Parathyroid adenoma (tissue), 2 donors: ENCODE results near the gene NAA38.

ENCODE experiments used
- H2AFZ ChIP-seq: fragments of 300-600 bp; sonication (generic); one replicate; pipeline ENCODE4 v1.7.0; 2017; ENCODE audit warnings: antibody characterized with exemption, mild to moderate bottlenecking
- H3K27ac ChIP-seq: fragments of 300-600 bp; sonication (generic); one replicate; pipeline ENCODE4 v1.7.0; 2017
- H3K27me3 ChIP-seq: fragments of 300-600 bp; sonication (generic); one replicate; pipeline ENCODE4 v1.7.0; 2017; ENCODE audit warnings: low read length; ENCODE audit not compliant: control insufficient read depth, insufficient read depth
- H3K36me3 ChIP-seq: fragments of 300-600 bp; sonication (generic); one replicate; pipeline ENCODE4 v1.7.0; 2017; ENCODE audit warnings: low read length; ENCODE audit not compliant: control insufficient read depth, insufficient read depth
- H3K4me1 ChIP-seq: fragments of 300-600 bp; sonication (generic); one replicate; pipeline ENCODE4 v1.7.0; 2017; ENCODE audit warnings: control low read depth
- H3K4me2 ChIP-seq: fragments of 300-600 bp; sonication (generic); one replicate; pipeline ENCODE4 v1.7.0; 2017; ENCODE audit warnings: low read length
- H3K4me3 ChIP-seq: fragments of 300-600 bp; sonication (generic); one replicate; pipeline ENCODE4 v1.7.0; 2017; ENCODE audit warnings: low read depth, low read length
- H3K79me2 ChIP-seq: fragments of 300-600 bp; sonication (generic); one replicate; pipeline ENCODE4 v1.7.0; 2017; ENCODE audit warnings: control low read depth
- H3K9ac ChIP-seq: fragments of 300-600 bp; sonication (generic); one replicate; pipeline ENCODE4 v1.7.0; 2017; ENCODE audit warnings: mild to moderate bottlenecking
- H3K9me3 ChIP-seq: fragments of 300-600 bp; sonication (generic); one replicate; pipeline ENCODE4 v1.7.0; 2017; ENCODE audit warnings: low read length; ENCODE audit not compliant: control insufficient read depth
- CTCF ChIP-seq: fragments of 300-600 bp; sonication (generic); IDR thresholded peaks from one replicate; pipeline ENCODE4 v1.7.0; 2017; ENCODE audit warnings: antibody characterized with exemption, mild to moderate bottlenecking
- donor health status: primary hyperparathyroidism.

Gene NAA38

GRCh38 chr17:7882068-7882467, 24.7 kb upstream of the NAA38 start:
- no peaks in the 10 kb centered on the region for H3K36me3 ChIP-seq
- no peak overlapping the region for H3K4me3 ChIP-seq
- no peaks in the 10 kb centered on the region for H3K9me3 ChIP-seq
- no peaks in the 10 kb centered on the region for H3K79me2 ChIP-seq
- no peaks in the 10 kb centered on the region for H3K27me3 ChIP-seq
- TF ChIP-seq CTCF, result no peak
- peak overlapping the region; percentile 73 for H3K27ac ChIP-seq
- no peak overlapping the region for H3K4me2 ChIP-seq
- H2AFZ ChIP-seq, result peak overlapping the region; percentile 7
- peaks cover 11% of the 10 kb centered on the region for H3K4me1 ChIP-seq
- H3K9ac ChIP-seq, result no peak overlapping the region

DNA sequence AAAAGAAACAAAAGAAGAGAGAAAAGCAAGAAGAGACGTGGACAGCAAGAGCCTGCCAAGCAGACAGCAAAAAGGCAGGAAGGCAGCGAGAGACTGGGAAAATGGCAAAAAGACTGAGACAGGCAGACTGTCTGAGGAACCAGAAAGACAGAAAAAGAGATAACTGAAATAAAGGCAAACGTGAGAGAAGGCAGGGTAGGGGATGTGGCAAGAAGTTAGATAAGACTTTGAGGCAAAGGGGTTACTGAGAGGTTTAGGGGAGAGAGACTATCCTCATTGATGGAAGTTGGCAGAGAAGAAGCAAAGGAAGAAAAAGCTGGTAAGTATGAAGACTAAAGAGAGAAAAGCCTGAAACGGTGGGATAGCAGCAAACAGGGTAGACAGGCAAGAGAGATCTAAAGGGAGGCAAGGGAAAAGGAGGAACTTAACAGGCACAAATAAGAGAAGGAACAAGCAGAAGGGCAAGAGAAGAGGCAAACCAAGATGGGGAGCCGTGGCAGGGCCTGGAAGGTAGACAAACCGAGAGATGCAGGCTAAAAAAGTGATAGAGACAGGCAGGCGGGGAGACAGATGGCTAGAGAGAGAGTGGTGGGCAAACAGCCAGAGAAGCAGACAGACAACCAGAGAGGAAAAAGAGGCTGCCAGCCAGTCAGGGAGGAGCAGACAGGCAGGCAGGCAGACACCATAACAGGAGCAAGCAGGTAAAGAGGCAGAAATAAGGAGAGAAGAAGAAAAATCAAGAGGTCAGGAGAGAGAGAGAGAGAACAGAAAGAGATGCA, 24.1 kb upstream of the NAA38 start:
- peaks cover 8% of the 10 kb centered on the region for H3K4me1 ChIP-seq

DNA sequence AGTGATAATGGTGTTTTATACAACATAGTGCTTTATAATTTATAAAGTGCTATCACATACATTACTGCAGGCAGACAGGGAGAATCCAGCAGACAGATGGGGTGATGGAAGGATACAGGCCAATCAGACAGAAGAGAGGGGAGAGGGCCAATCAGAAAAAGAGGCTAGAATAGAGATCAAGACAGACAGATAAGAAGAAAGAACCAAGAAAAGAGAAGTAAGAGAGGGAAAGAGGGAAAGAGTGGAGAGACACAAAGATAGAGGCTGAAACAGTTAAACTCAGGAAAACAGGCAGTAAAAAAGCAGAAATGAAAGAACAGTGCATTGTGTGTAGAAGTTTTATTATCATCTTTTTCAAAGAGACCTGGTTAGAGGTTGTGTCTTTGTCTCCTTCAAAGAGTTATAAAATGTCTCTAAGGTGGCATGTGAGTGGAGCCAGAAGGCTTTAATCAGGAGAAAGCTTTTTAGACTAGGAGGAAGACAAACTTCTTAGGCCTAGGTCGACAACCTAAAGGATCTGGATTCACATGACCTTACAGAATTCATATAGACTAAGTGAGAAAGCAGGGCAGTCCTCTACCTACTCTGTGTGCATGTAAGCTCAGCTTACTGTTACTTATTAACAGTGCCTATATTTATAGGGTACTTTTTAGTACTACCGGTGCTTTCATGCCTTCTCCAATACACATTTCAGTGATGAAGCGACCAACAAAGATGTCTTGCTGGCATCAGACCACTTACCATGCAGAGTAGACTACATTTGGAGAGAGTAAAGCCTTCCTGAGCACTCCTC, 22.9 kb upstream of the NAA38 start:
- TF ChIP-seq CTCF, result no peak
- no peak overlapping the region for H3K27ac ChIP-seq
- H2AFZ ChIP-seq, result no peak overlapping the region
- H3K4me2 ChIP-seq, result no peak overlapping the region
- H3K4me1 ChIP-seq, result peaks cover 8% of the 10 kb centered on the region
- no peak overlapping the region for H3K9ac ChIP-seq
- H3K27me3 ChIP-seq, result no peaks in the 10 kb centered on the region
- no peaks in the 10 kb centered on the region for H3K79me2 ChIP-seq
- no peak overlapping the region for H3K4me3 ChIP-seq
- no peaks in the 10 kb centered on the region for H3K9me3 ChIP-seq
- H3K36me3 ChIP-seq, result no peaks in the 10 kb centered on the region

More for the DNA sequence above, 24.1 kb upstream of the NAA38 start:
- TF ChIP-seq CTCF, result no peak
- Histone ChIP-seq H3K27me3 (no peaks in the 10 kb centered on the region), H3K36me3 (no peaks in the 10 kb centered on the region), H3K4me2 (no peak overlapping the region), H3K79me2 (no peaks in the 10 kb centered on the region), H3K9me3 (no peaks in the 10 kb centered on the region), H3K4me3 (no peak overlapping the region), H3K9ac (no peak overlapping the region), H3K27ac (peak overlapping the region; percentile 73), H2AFZ (no peak overlapping the region)

DNA sequence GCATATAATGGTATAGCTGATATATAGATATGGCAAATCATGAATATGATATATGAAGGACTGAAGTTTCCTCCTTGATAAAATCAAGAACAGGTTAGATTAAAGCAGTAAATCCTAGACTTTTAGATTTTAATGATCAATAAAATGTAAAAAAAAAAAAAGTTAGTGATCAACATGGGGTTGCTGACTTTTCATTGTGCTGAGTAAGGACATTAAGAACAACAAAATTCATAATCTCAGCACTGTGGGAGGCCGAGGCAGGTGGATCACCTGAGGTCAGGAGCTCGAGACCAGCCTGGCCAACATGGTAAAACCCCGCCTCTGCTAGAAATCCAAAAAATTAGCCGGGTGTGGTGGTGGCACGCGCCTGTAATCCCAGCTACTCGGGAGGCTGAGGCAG, 20.9 kb upstream of the NAA38 start:
- no peak overlapping the region for H3K4me3 ChIP-seq
- H2AFZ ChIP-seq, result no peak overlapping the region
- H3K9ac ChIP-seq, result no peak overlapping the region
- no peak overlapping the region for H3K4me2 ChIP-seq
- peaks cover 5% of the 10 kb centered on the region for H3K4me1 ChIP-seq
- H3K79me2 ChIP-seq, result no peaks in the 10 kb centered on the region
- no peaks in the 10 kb centered on the region for H3K9me3 ChIP-seq
- TF ChIP-seq CTCF, result no peak
- no peak overlapping the region for H3K27ac ChIP-seq
- H3K27me3 ChIP-seq, result no peaks in the 10 kb centered on the region
- H3K36me3 ChIP-seq, result no peaks in the 10 kb centered on the region
